Prostate gland (tissue), 2 donors: ENCODE data around the gene MAPK8IP3.

Experiments
- POLR2A ChIP-seq: fragments of 450-650 bp; IDR thresholded peaks from one replicate; pipeline ENCODE4 v1.6.1; 2016; ENCODE audit warnings: antibody characterized with exemption, mild to moderate bottlenecking
- POLR2AphosphoS5 ChIP-seq: sonication (generic); formaldehyde crosslinking; IDR thresholded peaks from one replicate; pipeline ENCODE4 v1.6.1; 2017; ENCODE audit warnings: antibody characterized with exemption
- TF ChIP-seq, protein P1 (sequence below), 4 experiments: fragments of 200-600 bp in 2 of 4; fragments of 450-650 bp in 2 of 4; sonication (generic) in 2 of 4; IDR thresholded peaks; 1 replicate in 3 of 4; 2 replicates in 1 of 4; pipeline ENCODE4 v1.5.1; 2016 to 2019; ENCODE audit warnings: antibody characterized with exemption in 4 of 4, mild to moderate bottlenecking in 2 of 4, moderate library complexity in 2 of 4

DNA sequence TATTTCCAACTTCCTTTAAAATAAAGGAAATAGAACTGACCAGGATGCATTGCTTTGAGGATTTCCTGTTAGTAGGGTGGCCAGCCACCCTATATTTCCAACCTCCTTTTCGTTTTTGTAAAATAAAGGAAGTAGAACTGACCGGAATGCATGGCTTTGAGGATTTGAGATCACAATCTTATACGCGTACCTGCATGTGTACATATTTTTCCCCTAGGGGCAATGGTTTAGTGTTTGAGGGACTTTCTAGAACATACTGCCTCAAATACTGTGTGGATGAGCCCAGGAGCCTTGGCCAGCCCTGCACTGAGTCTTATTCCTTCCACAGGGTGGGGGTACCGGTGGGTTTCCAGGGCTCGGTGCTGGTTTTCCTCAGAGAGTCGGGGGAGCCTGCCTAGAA, 25.6 kb downstream of the MAPK8IP3 start:
- TF ChIP-seq, protein P1, sequence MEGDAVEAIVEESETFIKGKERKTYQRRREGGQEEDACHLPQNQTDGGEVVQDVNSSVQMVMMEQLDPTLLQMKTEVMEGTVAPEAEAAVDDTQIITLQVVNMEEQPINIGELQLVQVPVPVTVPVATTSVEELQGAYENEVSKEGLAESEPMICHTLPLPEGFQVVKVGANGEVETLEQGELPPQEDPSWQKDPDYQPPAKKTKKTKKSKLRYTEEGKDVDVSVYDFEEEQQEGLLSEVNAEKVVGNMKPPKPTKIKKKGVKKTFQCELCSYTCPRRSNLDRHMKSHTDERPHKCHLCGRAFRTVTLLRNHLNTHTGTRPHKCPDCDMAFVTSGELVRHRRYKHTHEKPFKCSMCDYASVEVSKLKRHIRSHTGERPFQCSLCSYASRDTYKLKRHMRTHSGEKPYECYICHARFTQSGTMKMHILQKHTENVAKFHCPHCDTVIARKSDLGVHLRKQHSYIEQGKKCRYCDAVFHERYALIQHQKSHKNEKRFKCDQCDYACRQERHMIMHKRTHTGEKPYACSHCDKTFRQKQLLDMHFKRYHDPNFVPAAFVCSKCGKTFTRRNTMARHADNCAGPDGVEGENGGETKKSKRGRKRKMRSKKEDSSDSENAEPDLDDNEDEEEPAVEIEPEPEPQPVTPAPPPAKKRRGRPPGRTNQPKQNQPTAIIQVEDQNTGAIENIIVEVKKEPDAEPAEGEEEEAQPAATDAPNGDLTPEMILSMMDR (IDR thresholded peaks at IDR 0.05) = no peak
- no peak for TF ChIP-seq POLR2AphosphoS5
- TF ChIP-seq POLR2A = no peak
